ENCODE data around the gene UBAP2. TPM values are rescaled to one million over a fixed set of nuclear protein-coding genes. Genes with fewer than 3 reads are reported as not detected.
A peak's percentile ranks its signal among the peaks of the same experiment; 100 is the strongest.

UBAP2 gene
- total RNA-seq, 2 donors from 2014 or later, result 29.8 to 52.8 TPM

DNA sequence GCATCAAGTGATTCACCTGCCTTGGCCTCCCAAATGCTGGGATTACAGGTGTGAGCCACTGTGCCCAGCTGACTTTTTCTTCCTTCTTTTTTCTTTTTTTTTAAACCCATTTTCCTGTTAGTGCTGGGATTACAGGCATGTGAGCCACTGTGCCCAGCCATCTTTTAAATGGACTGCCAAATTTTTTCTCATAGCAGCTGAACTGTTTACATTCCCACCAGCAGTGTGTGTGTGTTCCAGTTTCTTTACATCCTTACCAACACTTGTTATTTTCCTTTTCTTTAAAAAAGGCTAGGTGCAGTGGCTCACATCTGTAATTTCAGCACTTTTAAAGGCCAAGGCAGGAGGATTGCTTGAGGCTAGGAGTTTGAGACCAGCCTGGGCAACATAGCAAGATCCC is 154.8 kb downstream of the UBAP2 start:
- no peak overlapping the region for H3K27ac ChIP-seq
- H3K9me3 ChIP-seq, result no peaks in the 10 kb centered on the region
- no peaks in the 10 kb centered on the region for H3K27me3 ChIP-seq (replicated peaks; ENCODE audit: insufficient read depth)
- H3K4me1 ChIP-seq (replicated peaks), result no peaks in the 10 kb centered on the region
- no peak for TF ChIP-seq POLR2A (IDR thresholded peaks at IDR 0.05)
- TF ChIP-seq, protein P1, sequence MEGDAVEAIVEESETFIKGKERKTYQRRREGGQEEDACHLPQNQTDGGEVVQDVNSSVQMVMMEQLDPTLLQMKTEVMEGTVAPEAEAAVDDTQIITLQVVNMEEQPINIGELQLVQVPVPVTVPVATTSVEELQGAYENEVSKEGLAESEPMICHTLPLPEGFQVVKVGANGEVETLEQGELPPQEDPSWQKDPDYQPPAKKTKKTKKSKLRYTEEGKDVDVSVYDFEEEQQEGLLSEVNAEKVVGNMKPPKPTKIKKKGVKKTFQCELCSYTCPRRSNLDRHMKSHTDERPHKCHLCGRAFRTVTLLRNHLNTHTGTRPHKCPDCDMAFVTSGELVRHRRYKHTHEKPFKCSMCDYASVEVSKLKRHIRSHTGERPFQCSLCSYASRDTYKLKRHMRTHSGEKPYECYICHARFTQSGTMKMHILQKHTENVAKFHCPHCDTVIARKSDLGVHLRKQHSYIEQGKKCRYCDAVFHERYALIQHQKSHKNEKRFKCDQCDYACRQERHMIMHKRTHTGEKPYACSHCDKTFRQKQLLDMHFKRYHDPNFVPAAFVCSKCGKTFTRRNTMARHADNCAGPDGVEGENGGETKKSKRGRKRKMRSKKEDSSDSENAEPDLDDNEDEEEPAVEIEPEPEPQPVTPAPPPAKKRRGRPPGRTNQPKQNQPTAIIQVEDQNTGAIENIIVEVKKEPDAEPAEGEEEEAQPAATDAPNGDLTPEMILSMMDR (IDR thresholded peaks at IDR 0.05), result no peak
- no peak for TF ChIP-seq POLR2AphosphoS5 (IDR thresholded peaks at IDR 0.05)
- H3K36me3 ChIP-seq, result no peaks in the 10 kb centered on the region
- intact Hi-C loops (cut with DNase I), result no loop called here
- H3K4me3 ChIP-seq, result no peak overlapping the region
- DNase-seq (ENCODE audit: low spot score), result no peak

DNA sequence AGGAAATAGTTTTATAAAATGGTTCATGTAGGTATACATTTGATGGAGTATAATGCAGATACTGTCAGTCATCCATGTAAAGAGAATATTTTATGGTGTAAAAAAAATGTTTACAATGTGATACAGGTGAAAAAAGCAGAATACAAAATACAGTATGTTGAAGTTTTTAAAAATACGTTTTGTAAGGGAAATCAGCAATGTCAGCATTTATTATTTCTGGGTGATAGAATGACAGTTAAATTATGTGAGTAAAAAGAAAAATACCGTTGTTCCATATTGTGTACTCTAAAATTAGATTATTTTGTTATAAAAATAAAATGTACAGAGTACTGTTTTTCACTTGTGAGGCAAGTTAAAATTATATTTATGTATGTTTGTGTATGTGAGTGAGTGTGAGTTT is 162.7 kb downstream of the UBAP2 start:
- peaks cover 6% of the 10 kb centered on the region for H3K4me1 ChIP-seq (replicated peaks)
- TF ChIP-seq POLR2AphosphoS5 (IDR thresholded peaks at IDR 0.05), result no peak
- TF ChIP-seq, protein P1 (IDR thresholded peaks at IDR 0.05), result no peak
- TF ChIP-seq POLR2A (IDR thresholded peaks at IDR 0.05), result no peak

DNA sequence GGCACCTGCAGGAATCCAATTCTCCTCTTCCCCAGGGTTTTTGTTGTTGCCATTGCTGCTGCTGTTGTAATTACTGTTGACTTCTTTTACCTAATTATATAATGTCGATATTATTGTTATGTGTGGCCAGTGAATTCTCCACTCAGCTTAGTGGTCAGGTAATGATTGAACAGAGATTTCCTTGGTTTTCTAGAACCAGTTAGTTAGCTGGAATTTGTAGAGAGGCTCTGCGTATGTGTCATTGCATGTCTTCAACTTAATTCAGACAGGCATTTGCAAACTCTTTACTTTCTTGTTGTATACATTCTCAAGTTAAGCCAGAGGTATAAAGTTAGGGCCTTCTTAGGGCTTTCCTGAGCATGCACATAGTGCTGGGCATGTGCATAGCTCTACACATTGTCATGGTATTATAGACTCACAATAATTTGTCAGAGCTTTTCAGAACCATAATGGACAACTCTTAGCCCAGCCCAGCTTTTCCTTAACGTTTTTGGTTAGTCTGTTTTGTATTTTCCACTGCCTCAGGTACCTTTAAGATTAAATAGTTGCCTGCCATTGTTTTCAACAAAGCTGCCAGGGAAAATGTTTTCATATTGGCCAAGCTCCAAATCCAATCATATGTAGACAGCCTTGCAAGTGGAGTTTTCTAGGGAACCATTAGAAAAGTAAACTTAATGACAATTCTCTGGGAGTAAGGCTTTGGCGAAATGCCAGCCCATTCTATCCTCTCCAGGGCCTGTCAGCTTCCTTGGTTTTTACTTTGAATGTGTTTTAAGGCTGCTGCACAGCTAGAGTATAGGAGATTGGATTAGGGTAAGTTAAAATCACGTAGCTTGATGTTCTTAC is 163.6 kb downstream of the UBAP2 start:
- Histone ChIP-seq H3K9me3 (no peaks in the 10 kb centered on the region), H3K36me3 (no peaks in the 10 kb centered on the region), H3K4me3 (no peak overlapping the region), H3K27ac (no peak overlapping the region), H3K4me1 (replicated peaks) (peaks cover 6% of the 10 kb centered on the region), H3K27me3 (replicated peaks; ENCODE audit: insufficient read depth) (no peaks in the 10 kb centered on the region)
- no peak for TF ChIP-seq POLR2AphosphoS5 (IDR thresholded peaks at IDR 0.05)
- TF ChIP-seq, protein P1 (IDR thresholded peaks at IDR 0.05), result no peak
- no peak for TF ChIP-seq POLR2A (IDR thresholded peaks at IDR 0.05)
- intact Hi-C loops (cut with DNase I), result no loop called here
- 47% methylated on average over 5 of the region's 5 CpGs for WGBS
- peak; percentile 13 for DNase-seq (ENCODE audit: low spot score)

More for the DNA sequence above, 162.7 kb downstream of the UBAP2 start:
- no peak for DNase-seq (ENCODE audit: low spot score)
- Histone ChIP-seq H3K27ac (no peak overlapping the region), H3K4me3 (no peak overlapping the region), H3K9me3 (no peaks in the 10 kb centered on the region), H3K36me3 (no peaks in the 10 kb centered on the region), H3K27me3 (replicated peaks; ENCODE audit: insufficient read depth) (no peaks in the 10 kb centered on the region)
- intact Hi-C loops (cut with DNase I), result no loop called here
- WGBS, result 63% methylated on average over 2 of the region's 2 CpGs

DNA sequence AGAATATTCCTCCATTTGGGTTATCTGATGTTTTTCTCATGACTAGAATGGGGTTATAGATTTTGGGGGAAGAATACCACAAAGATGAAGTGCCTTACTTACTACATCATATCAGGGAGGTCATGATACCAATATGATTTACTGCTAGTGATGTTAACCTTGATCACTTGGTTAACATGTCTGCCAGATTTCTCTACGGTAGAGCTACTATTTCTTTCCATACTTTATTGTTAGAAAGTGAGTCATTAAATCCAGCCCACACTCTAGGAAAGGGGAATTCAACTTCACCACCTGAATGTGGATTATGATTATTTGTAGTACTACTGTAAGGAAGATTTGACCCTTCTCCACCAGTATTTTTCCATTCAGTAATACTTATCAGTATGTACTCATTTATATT is 167.1 kb downstream of the UBAP2 start:
- Histone ChIP-seq H3K36me3 (no peaks in the 10 kb centered on the region), H3K4me3 (no peak overlapping the region), H3K9me3 (no peaks in the 10 kb centered on the region), H3K27me3 (replicated peaks; ENCODE audit: insufficient read depth) (no peaks in the 10 kb centered on the region), H3K4me1 (replicated peaks) (peaks cover 10% of the 10 kb centered on the region), H3K27ac (no peak overlapping the region)
- TF ChIP-seq, protein P1 (IDR thresholded peaks at IDR 0.05), result no peak
- TF ChIP-seq POLR2A (IDR thresholded peaks at IDR 0.05), result no peak
- no peak for TF ChIP-seq POLR2AphosphoS5 (IDR thresholded peaks at IDR 0.05)
- DNase-seq (ENCODE audit: low spot score), result no peak
- intact Hi-C loops (cut with DNase I), result no loop called here
- 29% methylated on average over 1 of the region's 1 CpG for WGBS

Data from prostate gland (tissue), 2 donors.